MM.1S (cell line): Measurements from ENCODE around the gene OR2V2.

Source experiments
- DNase-seq: peaks from one replicate; pipeline ENCODE4 v3.0.0-alpha.2; 2015
- H2AFZ ChIP-seq: fragments of 300-600 bp; sonication (generic); 2 replicates; pipeline ENCODE4 v1.6.0; 2016; ENCODE audit warnings: antibody characterized with exemption, low read length
- H3F3A ChIP-seq: fragments of 300-600 bp; sonication (generic); 2 replicates; pipeline ENCODE4 v1.6.1; 2016; ENCODE audit warnings: mild to moderate bottlenecking, antibody characterized with exemption, low read length, moderate library complexity, mixed read lengths; ENCODE audit not compliant: insufficient read depth
- H3K27ac ChIP-seq: fragments of 300-600 bp; sonication (generic); 2 replicates; pipeline ENCODE4 v1.5.1; 2016; ENCODE audit warnings: mild to moderate bottlenecking, low read length
- H3K27me3 ChIP-seq: fragments of 300-600 bp; sonication (generic); replicated peaks from 2 replicates; pipeline ENCODE4 v1.6.0; 2016; ENCODE audit warnings: low read length; ENCODE audit not compliant: insufficient read depth
- H3K36me3 ChIP-seq: fragments of 300-600 bp; sonication (generic); replicated peaks from 2 replicates; pipeline ENCODE4 v1.6.1; 2016; ENCODE audit warnings: mild to moderate bottlenecking, low read length, mixed read lengths; ENCODE audit not compliant: insufficient read depth
- H3K4me1 ChIP-seq: fragments of 300-600 bp; sonication (generic); 2 replicates; pipeline ENCODE4 v1.6.1; 2016; ENCODE audit warnings: low read length, mixed read lengths
- H3K4me2 ChIP-seq: fragments of 300-600 bp; sonication (generic); 2 replicates; pipeline ENCODE4 v1.6.0; 2016; ENCODE audit warnings: low read depth, low read length
- H3K4me3 ChIP-seq: fragments of 300-600 bp; sonication (generic); 2 replicates; pipeline ENCODE4 v1.5.1; 2016; ENCODE audit warnings: low read length, mixed read lengths
- H3K79me2 ChIP-seq: fragments of 300-600 bp; sonication (generic); 2 replicates; pipeline ENCODE4 v1.6.1; 2016; ENCODE audit warnings: mixed run types, low read length, mixed read lengths
- H3K9ac ChIP-seq: fragments of 300-600 bp; sonication (generic); 2 replicates; pipeline ENCODE4 v1.6.1; 2016; ENCODE audit warnings: low read length, mixed read lengths
- H3K9me2 ChIP-seq: fragments of 300-600 bp; sonication (generic); replicated peaks from 2 replicates; pipeline ENCODE4 v1.6.1; 2016; ENCODE audit warnings: mild to moderate bottlenecking, low read length, mixed read lengths; ENCODE audit not compliant: insufficient read depth
- H3K9me3 ChIP-seq: fragments of 300-600 bp; sonication (generic); replicated peaks from 2 replicates; pipeline ENCODE4 v1.6.1; 2016; ENCODE audit warnings: mild to moderate bottlenecking, low read length, mixed read lengths; ENCODE audit not compliant: insufficient read depth
- H4K20me1 ChIP-seq: fragments of 300-600 bp; sonication (generic); 2 replicates; pipeline ENCODE4 v1.6.1; 2016; ENCODE audit warnings: mild to moderate bottlenecking, low read length, moderate library complexity, mixed read lengths; ENCODE audit not compliant: insufficient read depth
- CTCF ChIP-seq: fragments of 300-600 bp; sonication (generic); IDR thresholded peaks from 2 replicates; pipeline ENCODE4 v1.5.1; 2016; ENCODE audit warnings: antibody characterized with exemption, low read length, mixed read lengths
- EZH2 ChIP-seq: fragments of 300-600 bp; sonication (generic); optimal IDR thresholded peaks from 2 replicates; pipeline ENCODE3; 2017; ENCODE audit warnings: low read depth, mild to moderate bottlenecking, antibody characterized with exemption, low read length, mixed read lengths
- EZH2phosphoT487 ChIP-seq: fragments of 300-600 bp; sonication (generic); IDR thresholded peaks from 2 replicates; pipeline ENCODE4 v1.6.1; 2018; ENCODE audit warnings: antibody characterized with exemption, low read length

OR2V2 gene

GRCh38 chr5:181152406-181152805 is 5.0 kb downstream of the OR2V2 start:
- no peak overlapping the region for H3K9ac ChIP-seq
- H2AFZ ChIP-seq, result no peak overlapping the region
- H3K9me2 ChIP-seq, result no peaks in the 10 kb centered on the region
- H4K20me1 ChIP-seq, result no peaks in the 10 kb centered on the region
- H3K4me1 ChIP-seq, result no peaks in the 10 kb centered on the region
- no peak for DNase-seq
- H3K4me2 ChIP-seq, result no peak overlapping the region
- no peaks in the 10 kb centered on the region for H3K36me3 ChIP-seq
- peaks cover 17% of the 10 kb centered on the region; the same call in 1 of the 2 replicates for H3K27me3 ChIP-seq
- TF ChIP-seq EZH2, result no peak
- no peak for TF ChIP-seq CTCF
- no peak for TF ChIP-seq EZH2phosphoT487
- no peak overlapping the region for H3K27ac ChIP-seq
- H3K4me3 ChIP-seq, result no peak overlapping the region
- H3K79me2 ChIP-seq, result no peaks in the 10 kb centered on the region
- no peaks in the 10 kb centered on the region for H3F3A ChIP-seq
- no peaks in the 10 kb centered on the region for H3K9me3 ChIP-seq

- no peak overlapping the region for H2AFZ ChIP-seq
- no peak for TF ChIP-seq EZH2
- no peak for TF ChIP-seq CTCF
- TF ChIP-seq EZH2phosphoT487, result no peak
- DNase-seq, result no peak
- no peak overlapping the region for H3K9ac ChIP-seq
- H3K4me1 ChIP-seq, result no peaks in the 10 kb centered on the region
- no peaks in the 10 kb centered on the region for H3K36me3 ChIP-seq
- no peaks in the 10 kb centered on the region for H3K9me3 ChIP-seq
- H3K27me3 ChIP-seq, result peaks cover 17% of the 10 kb centered on the region; the same call in 1 of the 2 replicates
- H3K27ac ChIP-seq, result no peak overlapping the region
- H3F3A ChIP-seq, result no peaks in the 10 kb centered on the region
- H4K20me1 ChIP-seq, result no peaks in the 10 kb centered on the region
- H3K4me3 ChIP-seq, result no peak overlapping the region
- H3K79me2 ChIP-seq, result no peaks in the 10 kb centered on the region
- H3K4me2 ChIP-seq, result no peak overlapping the region
- H3K9me2 ChIP-seq, result no peaks in the 10 kb centered on the region
Measured at GRCh38 chr5:181153814-181154213, 6.4 kb downstream of the OR2V2 start.

- no peaks in the 10 kb centered on the region for H3K36me3 ChIP-seq
- H3K9me3 ChIP-seq, result no peaks in the 10 kb centered on the region
- H3K9ac ChIP-seq, result no peak overlapping the region
- H3K79me2 ChIP-seq, result no peaks in the 10 kb centered on the region
- TF ChIP-seq EZH2, result no peak
- TF ChIP-seq EZH2phosphoT487, result no peak
- no peak for TF ChIP-seq CTCF
- H3K9me2 ChIP-seq, result no peaks in the 10 kb centered on the region
- H4K20me1 ChIP-seq, result no peaks in the 10 kb centered on the region
- peaks cover 4% of the 10 kb centered on the region; the same call in 1 of the 2 replicates for H3K27me3 ChIP-seq
- no peak overlapping the region for H3K4me2 ChIP-seq
- no peak overlapping the region for H2AFZ ChIP-seq
- peaks cover 15% of the 10 kb centered on the region for H3K4me1 ChIP-seq
- H3K27ac ChIP-seq, result no peak overlapping the region
- DNase-seq, result no peak
- no peak overlapping the region for H3K4me3 ChIP-seq
- H3F3A ChIP-seq, result peaks cover 5% of the 10 kb centered on the region
Measured at GRCh38 chr5:181156758-181157157, 9.4 kb downstream of the OR2V2 start.
